ENCODE measurements around the gene TIAM2.
"Not testable (repeated sequence)": the region's sequence is repeated elsewhere in the genome, so short reads cannot be mapped to it uniquely, and the experiment has no call there.

The TIAM2 gene

DNA sequence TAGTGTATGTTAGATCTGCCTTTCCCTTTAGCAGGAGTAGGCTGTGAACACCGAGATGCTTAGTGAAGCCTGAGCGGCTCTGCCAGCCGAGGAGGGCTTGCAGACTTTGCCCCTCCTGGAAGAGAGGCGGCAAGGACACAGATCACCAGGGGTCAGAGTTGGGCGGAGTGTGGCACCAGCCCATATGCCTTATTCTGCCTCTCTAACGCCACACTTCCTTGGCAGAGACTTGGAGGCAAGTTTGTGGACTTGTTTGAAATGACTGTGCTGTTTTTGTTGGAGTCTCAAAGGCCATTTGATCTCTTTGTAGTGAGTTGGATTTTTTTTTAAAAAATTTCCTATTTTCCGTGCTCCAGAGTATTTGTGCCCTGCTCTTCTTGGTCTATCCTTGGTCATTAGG is 224.2 kb downstream of the TIAM2 start:
- no peaks in the 10 kb centered on the region for H3K9me3 ChIP-seq (replicated peaks; ENCODE audit: low read length)
- no peaks in the 10 kb centered on the region for H3K36me3 ChIP-seq (ENCODE audit: insufficient read depth, low read length)
- H3K9ac ChIP-seq (ENCODE audit: low read depth, low read length) = no peak overlapping the region
- peaks cover 23% of the 10 kb centered on the region for H3K4me1 ChIP-seq (ENCODE audit: control insufficient read depth, insufficient read depth, low read length)
- no peak overlapping the region for H3K4me3 ChIP-seq (ENCODE audit: low read length)
- H3K4me2 ChIP-seq (ENCODE audit: low read length) = no peak overlapping the region
- no peaks in the 10 kb centered on the region for H3K27me3 ChIP-seq (ENCODE audit: control insufficient read depth, insufficient read depth, low read length)

DNA sequence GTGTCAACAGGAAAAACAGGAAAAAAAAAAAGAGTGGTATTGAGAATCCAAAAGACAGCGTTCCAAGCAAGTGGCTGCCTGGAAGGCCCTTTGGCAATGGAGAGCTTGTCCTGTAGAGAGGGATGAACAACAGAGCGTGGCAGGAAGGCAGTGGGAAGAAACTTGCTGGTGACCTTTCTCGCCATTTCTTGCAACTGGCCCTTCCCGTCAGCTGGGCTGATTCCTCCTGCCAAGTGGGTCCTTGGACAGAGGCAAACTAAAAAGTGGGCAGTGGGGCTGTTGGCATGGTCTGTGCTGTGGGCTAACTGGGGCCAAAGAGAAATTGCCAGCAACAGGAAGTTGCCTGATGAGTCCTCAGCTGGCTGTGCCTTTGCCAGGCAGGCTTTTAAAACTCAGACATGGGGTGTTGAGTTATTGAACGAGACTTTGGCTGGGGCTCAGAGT is 224.8 kb downstream of the TIAM2 start:
- H3K9me3 ChIP-seq (replicated peaks; ENCODE audit: low read length) = no peaks in the 10 kb centered on the region
- H3K9ac ChIP-seq (ENCODE audit: low read depth, low read length) = no peak overlapping the region
- peak overlapping the region; percentile 6 for H3K4me2 ChIP-seq (ENCODE audit: low read length)
- peaks cover 29% of the 10 kb centered on the region for H3K4me1 ChIP-seq (ENCODE audit: control insufficient read depth, insufficient read depth, low read length)
- H3K36me3 ChIP-seq (ENCODE audit: insufficient read depth, low read length) = no peaks in the 10 kb centered on the region
- H3K4me3 ChIP-seq (ENCODE audit: low read length) = no peak overlapping the region
- H3K27me3 ChIP-seq (ENCODE audit: control insufficient read depth, insufficient read depth, low read length) = no peaks in the 10 kb centered on the region

DNA sequence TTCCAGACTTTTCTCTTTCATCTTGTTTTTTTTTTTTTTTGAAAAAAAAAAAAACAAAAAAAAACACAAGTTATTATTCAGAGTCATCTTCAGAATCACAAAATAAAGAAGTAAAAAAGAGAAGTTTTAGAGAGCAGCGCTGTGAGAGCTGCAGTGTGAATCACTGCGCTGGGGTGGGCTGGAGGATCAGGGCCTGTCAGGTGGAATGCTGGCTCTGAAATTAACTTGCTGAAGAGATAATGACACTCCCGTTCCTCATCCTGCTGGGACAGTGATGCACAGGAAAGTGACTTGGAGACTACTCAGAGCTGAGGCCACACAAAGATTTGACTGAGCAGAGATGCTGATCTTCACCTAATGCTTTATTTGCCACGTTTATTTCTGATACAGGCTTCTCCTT is 226.0 kb downstream of the TIAM2 start:
- Histone ChIP-seq H3K27me3 (ENCODE audit: control insufficient read depth, insufficient read depth, low read length) (no peaks in the 10 kb centered on the region), H3K4me1 (ENCODE audit: control insufficient read depth, insufficient read depth, low read length) (peaks cover 30% of the 10 kb centered on the region), H3K36me3 (ENCODE audit: insufficient read depth, low read length) (no peaks in the 10 kb centered on the region), H3K4me2 (ENCODE audit: low read length) (no peak overlapping the region), H3K4me3 (ENCODE audit: low read length) (no peak overlapping the region), H3K9ac (ENCODE audit: low read depth, low read length) (no peak overlapping the region), H3K9me3 (replicated peaks; ENCODE audit: low read length) (no peaks in the 10 kb centered on the region)

- Histone ChIP-seq H3K9me3 (replicated peaks; ENCODE audit: low read length) (no peaks in the 10 kb centered on the region), H3K4me2 (ENCODE audit: low read length) (no peak overlapping the region), H3K9ac (ENCODE audit: low read depth, low read length) (no peak overlapping the region), H3K36me3 (ENCODE audit: insufficient read depth, low read length) (no peaks in the 10 kb centered on the region), H3K4me3 (ENCODE audit: low read length) (no peak overlapping the region), H3K27me3 (ENCODE audit: control insufficient read depth, insufficient read depth, low read length) (no peaks in the 10 kb centered on the region), H3K4me1 (ENCODE audit: control insufficient read depth, insufficient read depth, low read length) (peaks cover 30% of the 10 kb centered on the region)
Measured at GRCh38 chr6:155222506-155222905, 227.4 kb downstream of the TIAM2 start.

DNA sequence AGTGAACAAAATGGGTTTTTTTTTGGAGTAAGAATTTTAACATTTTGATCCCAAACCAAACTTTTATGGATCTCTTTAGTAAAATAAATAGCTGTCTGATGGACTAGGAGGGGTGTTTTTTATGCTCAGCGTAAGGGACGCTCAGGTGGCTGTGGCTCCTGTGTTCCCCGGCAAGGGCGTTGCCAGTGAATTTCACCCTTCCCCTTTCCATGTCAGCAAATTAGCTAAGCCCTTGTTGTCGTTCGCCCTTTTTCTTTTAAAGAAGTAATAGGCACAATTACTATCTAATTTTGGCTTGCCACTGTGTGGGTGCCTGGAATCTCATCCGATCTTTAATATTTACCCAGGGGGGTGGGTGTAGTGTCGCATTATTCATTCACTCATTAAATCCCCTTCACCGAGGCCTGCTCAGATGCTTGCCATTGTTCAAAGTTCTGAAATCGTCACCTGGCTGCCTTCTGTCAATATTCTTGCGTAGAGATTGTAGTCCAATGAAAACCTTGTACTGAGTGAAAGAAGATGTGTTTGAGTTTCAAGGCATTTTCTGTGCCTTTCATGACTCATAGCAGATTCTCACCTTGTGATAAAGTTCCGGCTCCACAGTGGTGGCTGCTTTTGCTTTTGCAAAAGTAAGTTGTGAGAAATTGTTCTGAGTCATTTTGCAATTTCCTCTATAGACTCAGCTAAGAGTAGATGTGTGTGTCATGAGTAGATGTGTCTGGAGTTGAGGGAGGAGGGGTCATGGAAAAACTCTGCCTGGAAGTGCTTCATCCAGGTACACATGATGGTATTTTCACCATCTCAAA is 228.7 kb downstream of the TIAM2 start:
- peak overlapping the region; percentile 37 for H3K4me2 ChIP-seq (ENCODE audit: low read length)
- H3K36me3 ChIP-seq (ENCODE audit: insufficient read depth, low read length) = no peaks in the 10 kb centered on the region
- H3K9me3 ChIP-seq (replicated peaks; ENCODE audit: low read length) = no peaks in the 10 kb centered on the region
- no peak overlapping the region for H3K9ac ChIP-seq (ENCODE audit: low read depth, low read length)
- peaks cover 30% of the 10 kb centered on the region for H3K4me1 ChIP-seq (ENCODE audit: control insufficient read depth, insufficient read depth, low read length)
- no peak overlapping the region for H3K4me3 ChIP-seq (ENCODE audit: low read length)
- no peaks in the 10 kb centered on the region for H3K27me3 ChIP-seq (ENCODE audit: control insufficient read depth, insufficient read depth, low read length)

- Histone ChIP-seq H3K36me3 (ENCODE audit: insufficient read depth, low read length) (no peaks in the 10 kb centered on the region), H3K4me2 (ENCODE audit: low read length) (no peak overlapping the region), H3K9me3 (replicated peaks; ENCODE audit: low read length) (no peaks in the 10 kb centered on the region), H3K4me1 (ENCODE audit: control insufficient read depth, insufficient read depth, low read length) (peaks cover 25% of the 10 kb centered on the region), H3K27me3 (ENCODE audit: control insufficient read depth, insufficient read depth, low read length) (no peaks in the 10 kb centered on the region), H3K9ac (ENCODE audit: low read depth, low read length) (no peak overlapping the region), H3K4me3 (ENCODE audit: low read length) (no peak overlapping the region)
Measured at GRCh38 chr6:155224618-155225017, 229.5 kb downstream of the TIAM2 start.

- Histone ChIP-seq H3K4me1 (ENCODE audit: control insufficient read depth, insufficient read depth, low read length) (peaks cover 16% of the 10 kb centered on the region), H3K27me3 (ENCODE audit: control insufficient read depth, insufficient read depth, low read length) (no peaks in the 10 kb centered on the region), H3K9ac (ENCODE audit: low read depth, low read length) (no peak overlapping the region), H3K36me3 (ENCODE audit: insufficient read depth, low read length) (no peaks in the 10 kb centered on the region), H3K4me3 (ENCODE audit: low read length) (no peak overlapping the region), H3K4me2 (ENCODE audit: low read length) (no peak overlapping the region), H3K9me3 (replicated peaks; ENCODE audit: low read length) (no peaks in the 10 kb centered on the region)
Measured at GRCh38 chr6:155227046-155227445, 231.9 kb downstream of the TIAM2 start.

GRCh38 chr6:155228546-155229166 is 233.5 kb downstream of the TIAM2 start:
- Histone ChIP-seq H3K36me3 (ENCODE audit: insufficient read depth, low read length) (no peaks in the 10 kb centered on the region), H3K4me2 (ENCODE audit: low read length) (no peak overlapping the region), H3K27me3 (ENCODE audit: control insufficient read depth, insufficient read depth, low read length) (no peaks in the 10 kb centered on the region), H3K9ac (ENCODE audit: low read depth, low read length) (no peak overlapping the region), H3K4me3 (ENCODE audit: low read length) (no peak overlapping the region), H3K4me1 (ENCODE audit: control insufficient read depth, insufficient read depth, low read length) (peaks cover 13% of the 10 kb centered on the region), H3K9me3 (replicated peaks; ENCODE audit: low read length) (no peaks in the 10 kb centered on the region)

DNA sequence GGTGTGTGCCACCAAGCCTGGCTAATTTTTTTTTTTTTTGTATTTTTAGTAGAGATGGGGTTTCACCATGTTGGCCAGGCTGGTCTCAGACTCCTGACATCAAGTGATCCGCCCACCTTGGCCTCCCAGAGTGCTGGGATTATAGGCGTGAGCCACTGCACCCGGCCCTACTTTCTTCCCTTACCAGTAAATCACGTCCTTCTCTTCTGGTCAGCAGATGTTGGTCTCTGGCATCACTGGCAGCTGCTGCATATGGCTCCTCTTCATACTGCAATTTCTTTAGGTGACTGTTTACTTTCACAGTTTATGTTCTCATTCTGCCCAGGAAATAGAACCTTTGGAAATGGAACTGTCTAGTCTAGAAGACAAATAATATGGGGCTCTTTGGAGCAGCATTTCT is 235.9 kb downstream of the TIAM2 start:
- H3K4me1 ChIP-seq (ENCODE audit: control insufficient read depth, insufficient read depth, low read length); H3K9ac ChIP-seq (ENCODE audit: low read depth, low read length); H3K36me3 ChIP-seq (ENCODE audit: insufficient read depth, low read length); H3K4me2 ChIP-seq (ENCODE audit: low read length); H3K27me3 ChIP-seq (ENCODE audit: control insufficient read depth, insufficient read depth, low read length); H3K9me3 ChIP-seq (replicated peaks; ENCODE audit: low read length); H3K4me3 ChIP-seq (ENCODE audit: low read length): not testable (repeated sequence)

GRCh38 chr6:155232848-155233247 is 237.7 kb downstream of the TIAM2 start:
- Histone ChIP-seq H3K9ac (ENCODE audit: low read depth, low read length) (no peak overlapping the region), H3K4me1 (ENCODE audit: control insufficient read depth, insufficient read depth, low read length) (no peaks in the 10 kb centered on the region), H3K4me2 (ENCODE audit: low read length) (no peak overlapping the region), H3K9me3 (replicated peaks; ENCODE audit: low read length) (no peaks in the 10 kb centered on the region), H3K27me3 (ENCODE audit: control insufficient read depth, insufficient read depth, low read length) (no peaks in the 10 kb centered on the region), H3K4me3 (ENCODE audit: low read length) (no peak overlapping the region), H3K36me3 (ENCODE audit: insufficient read depth, low read length) (no peaks in the 10 kb centered on the region)

DNA sequence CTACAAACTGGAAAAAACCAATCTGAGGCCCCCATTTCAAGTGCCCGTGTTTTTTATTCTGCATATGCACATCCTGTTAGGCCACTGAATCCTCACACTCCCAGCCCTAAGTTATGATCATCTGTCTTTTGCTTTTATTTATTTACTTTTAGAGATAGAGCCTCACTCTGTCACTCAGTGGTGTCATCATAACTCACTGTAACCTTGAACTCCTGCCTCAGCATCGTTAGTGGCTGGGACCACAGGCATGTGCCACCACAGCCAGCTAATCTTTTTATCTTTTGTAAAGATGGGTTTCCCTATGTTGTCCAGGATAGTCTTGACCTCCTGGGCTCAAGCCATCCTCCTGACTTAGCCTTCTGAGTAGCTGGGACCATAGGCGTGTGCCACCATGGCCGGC is 239.1 kb downstream of the TIAM2 start:
- no peak overlapping the region for H3K4me3 ChIP-seq (ENCODE audit: low read length)
- no peaks in the 10 kb centered on the region for H3K4me1 ChIP-seq (ENCODE audit: control insufficient read depth, insufficient read depth, low read length)
- H3K4me2 ChIP-seq (ENCODE audit: low read length) = no peak overlapping the region
- no peaks in the 10 kb centered on the region for H3K27me3 ChIP-seq (ENCODE audit: control insufficient read depth, insufficient read depth, low read length)
- no peaks in the 10 kb centered on the region for H3K36me3 ChIP-seq (ENCODE audit: insufficient read depth, low read length)
- no peaks in the 10 kb centered on the region for H3K9me3 ChIP-seq (replicated peaks; ENCODE audit: low read length)
- no peak overlapping the region for H3K9ac ChIP-seq (ENCODE audit: low read depth, low read length)

GRCh38 chr6:155234687-155235086 is 239.6 kb downstream of the TIAM2 start:
- no peak overlapping the region for H3K4me3 ChIP-seq (ENCODE audit: low read length)
- no peak overlapping the region for H3K4me2 ChIP-seq (ENCODE audit: low read length)
- H3K27me3 ChIP-seq (ENCODE audit: control insufficient read depth, insufficient read depth, low read length) = no peaks in the 10 kb centered on the region
- H3K9ac ChIP-seq (ENCODE audit: low read depth, low read length) = no peak overlapping the region
- no peaks in the 10 kb centered on the region for H3K36me3 ChIP-seq (ENCODE audit: insufficient read depth, low read length)
- no peaks in the 10 kb centered on the region for H3K4me1 ChIP-seq (ENCODE audit: control insufficient read depth, insufficient read depth, low read length)
- no peaks in the 10 kb centered on the region for H3K9me3 ChIP-seq (replicated peaks; ENCODE audit: low read length)
